Activated CD8-positive, alpha-beta T cell treated with anti-CD3 and anti-CD28 coated beads for 36 hours (primary cell): ENCODE results near the gene CCL16. TPM values are rescaled to one million over a fixed set of nuclear protein-coding genes. Genes with fewer than 3 reads are reported as not detected.

Source experiments
- ATAC-seq: fragments of 200-7000 bp; cut with Tn5 transposase; one replicate; pipeline ENCODE4 v1.10.0; 2021; ENCODE audit warnings: mild to moderate bottlenecking, moderate library complexity
- CTCF ChIA-PET: fragments of 350-600 bp; sonication (Branson Sonifier 250); formaldehyde crosslinking; loops from one replicate; lab custom pipeline; 2021; ENCODE audit warnings: antibody characterized with exemption; lab: Charles Lee
- POLR2A ChIA-PET: fragments of 350-600 bp; sonication (Branson Sonifier 250); formaldehyde crosslinking; loops from one replicate; lab custom pipeline; 2021; ENCODE audit warnings: antibody characterized with exemption; lab: Charles Lee
- DNase-seq: peaks from one replicate; pipeline ENCODE4 v3.0.0-alpha.2; 2020
- H3K27ac Mint-ChIP-seq: one replicate; pipeline ENCODE4 v1.8.0; 2021; ENCODE audit warnings: mild to moderate bottlenecking, mixed read lengths
- H3K27me3 Mint-ChIP-seq: one replicate; pipeline ENCODE4 v1.8.0; 2021; ENCODE audit warnings: mixed read lengths
- H3K36me3 Mint-ChIP-seq: one replicate; pipeline ENCODE4 v1.8.0; 2021; ENCODE audit warnings: low read depth, mixed read lengths
- H3K4me1 Mint-ChIP-seq: one replicate; pipeline ENCODE4 v1.8.0; 2021; ENCODE audit warnings: low read depth, mixed read lengths
- H3K4me3 Mint-ChIP-seq: one replicate; pipeline ENCODE4 v1.8.0; 2021; ENCODE audit warnings: mild to moderate bottlenecking, moderate library complexity, mixed read lengths
- H3K9me3 Mint-ChIP-seq: one replicate; pipeline ENCODE4 v1.8.0; 2021; ENCODE audit warnings: mixed read lengths
- CTCF ChIP-seq: fragments of 200-600 bp; IDR thresholded peaks from one replicate; pipeline ENCODE4 v1.8.0; 2022; ENCODE audit warnings: antibody characterized with exemption, mild to moderate bottlenecking
- intact Hi-C: fragments of 100-400 bp; cut with micrococcal nuclease; formaldehyde crosslinking; loops from one replicate; pipeline ENCODE4 v1.10.0; 2022
- total RNA-seq, 2 experiments: library from RNA; stranded (reverse); gene quantifications; one replicate each; pipeline ENCODE4 v1.2.3, GENCODE V29; 2021

The CCL16 gene, protein sequence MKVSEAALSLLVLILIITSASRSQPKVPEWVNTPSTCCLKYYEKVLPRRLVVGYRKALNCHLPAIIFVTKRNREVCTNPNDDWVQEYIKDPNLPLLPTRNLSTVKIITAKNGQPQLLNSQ
- total RNA-seq = not detected

DNA sequence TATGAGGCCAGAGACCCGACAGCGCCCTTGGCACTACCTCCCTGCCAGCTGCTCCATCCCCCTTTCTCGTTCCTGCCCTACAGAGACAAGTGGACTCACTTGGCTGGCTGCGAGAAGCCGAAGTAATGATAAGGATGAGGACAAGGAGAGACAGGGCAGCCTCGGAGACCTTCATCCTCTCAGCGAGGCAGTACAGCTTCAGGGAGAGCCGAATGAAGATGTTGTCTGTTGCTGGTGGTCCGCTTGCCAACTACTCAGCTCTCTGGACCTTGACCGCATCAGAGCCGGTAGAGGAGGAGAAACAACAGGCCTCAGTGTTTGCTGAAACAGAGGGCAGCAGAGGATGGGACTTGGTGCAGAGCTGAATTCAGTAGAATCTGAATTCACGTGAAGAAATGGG, at the start of gene CCL16:
Gene CCL16, minus strand, starts transcription at position 252 of the 400 bp plus-strand sequence. Its CDS starts 77 bp downstream, at position 175.
- H3K27ac Mint-ChIP-seq = no peak within 1 kb of the TSS
- intact Hi-C loops = no loop called here
- H3K9me3 Mint-ChIP-seq = no peaks in the 10 kb centered on the region
- no peak for TF ChIP-seq CTCF
- ATAC-seq = no peak
- peaks cover 5% of the 10 kb centered on the region for H3K4me1 Mint-ChIP-seq
- CTCF ChIA-PET = interaction anchor here (0.6 to 3.7 kb wide), 5 partner anchors 12 to 168 kb away, joined by 3 to 29 read pairs (median 14); partner anchors contain the start of gene LYZL6
- DNase-seq = no peak
- no peak within 1 kb of the TSS for H3K4me3 Mint-ChIP-seq
- no peaks in the 10 kb centered on the region for H3K36me3 Mint-ChIP-seq
- POLR2A ChIA-PET = interaction anchor here (0.9 to 1.5 kb wide), 2 partner anchors 91 to 165 kb away, joined by 3 to 4 read pairs; no protein-coding TSS in a partner anchor
- no peaks in the 10 kb centered on the region for H3K27me3 Mint-ChIP-seq

GRCh38 chr17:36030956-36031355, 49.7 kb upstream of the CCL16 start:
- POLR2A ChIA-PET = no interaction called here

DNA sequence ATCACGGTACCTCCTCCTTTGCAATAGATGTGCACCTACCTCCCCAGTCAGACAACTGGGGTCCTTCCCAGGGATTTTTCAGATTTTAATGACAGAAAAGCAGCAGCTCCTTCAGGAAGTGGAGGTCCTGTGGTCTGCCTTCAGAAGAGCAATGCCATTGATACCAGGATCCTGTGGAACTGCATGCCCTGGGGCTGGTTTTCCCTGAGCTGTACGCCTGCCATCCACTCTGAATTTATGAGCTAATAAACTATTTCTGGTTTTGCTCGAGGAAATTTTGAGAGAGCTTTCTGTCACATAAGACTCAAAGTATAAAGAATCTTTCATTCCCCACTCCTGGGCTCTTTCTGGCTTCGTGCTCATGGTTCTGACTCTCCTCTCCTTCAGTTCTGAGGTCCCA, 46.5 kb upstream of the CCL16 start:
- Mint-ChIP-seq H3K4me1 (no peaks in the 10 kb centered on the region), H3K36me3 (no peaks in the 10 kb centered on the region), H3K4me3 (no peak overlapping the region), H3K27me3 (peaks cover 14% of the 10 kb centered on the region), H3K9me3 (peaks cover 1% of the 10 kb centered on the region), H3K27ac (no peak overlapping the region)
- CTCF ChIA-PET = interaction anchor here (1.6 kb wide), 1 partner anchor 47 kb away, joined by 4 read pairs; no protein-coding TSS in a partner anchor
- intact Hi-C loops = no loop called here
- DNase-seq (no peak), ATAC-seq (no peak)
- POLR2A ChIA-PET = no interaction called here
- no peak for TF ChIP-seq CTCF

More at GRCh38 chr17:36030956-36031355, 49.7 kb upstream of the CCL16 start:
- Mint-ChIP-seq H3K9me3 (no peaks in the 10 kb centered on the region), H3K27ac (no peak overlapping the region), H3K36me3 (no peaks in the 10 kb centered on the region), H3K27me3 (peaks cover 25% of the 10 kb centered on the region), H3K4me1 (no peaks in the 10 kb centered on the region), H3K4me3 (no peak overlapping the region)
- intact Hi-C loops = no loop called here
- CTCF ChIA-PET = no interaction called here
- no peak for TF ChIP-seq CTCF
- ATAC-seq (no peak), DNase-seq (no peak)

- intact Hi-C loops = no loop called here
- CTCF ChIA-PET = interaction anchor here (1.1 kb wide), 1 partner anchor 14 kb away, joined by 3 read pairs; no protein-coding TSS in a partner anchor
These were observed 43.0 kb upstream of the CCL16 start for GRCh38 chr17:36024106-36024869.

More at GRCh38 chr17:36024106-36024869, 43.0 kb upstream of the CCL16 start:
- no peak for TF ChIP-seq CTCF
- no peak for DNase-seq
- Mint-ChIP-seq H3K9me3 (peaks cover 1% of the 10 kb centered on the region), H3K27ac (no peak overlapping the region), H3K27me3 (peaks cover 23% of the 10 kb centered on the region), H3K36me3 (no peaks in the 10 kb centered on the region), H3K4me3 (no peak overlapping the region), H3K4me1 (no peaks in the 10 kb centered on the region)
- POLR2A ChIA-PET = no interaction called here
- ATAC-seq = no peak
